Hepatocyte (in vitro differentiated cells): ENCODE results near the gene FCER2. TPM values are rescaled to one million over a fixed set of nuclear protein-coding genes. Genes with fewer than 3 reads are reported as not detected.

Experiments
- DNase-seq: peaks from one replicate; pipeline ENCODE4 v3.0.0-alpha.2; 2016; ENCODE audit warnings: low spot score
- H2AFZ ChIP-seq: fragments of 200-600 bp; sonication (generic); 2 replicates; pipeline ENCODE4 v1.6.0; 2016; ENCODE audit warnings: antibody characterized with exemption, mild to moderate bottlenecking
- H3K27ac ChIP-seq: fragments of 200-600 bp; sonication (generic); 2 replicates; pipeline ENCODE4 v1.5.1; 2016; ENCODE audit warnings: mild to moderate bottlenecking
- H3K27me3 ChIP-seq: fragments of 200-600 bp; sonication (generic); 2 replicates; pipeline ENCODE4 v1.6.1; 2016
- H3K36me3 ChIP-seq: fragments of 200-600 bp; sonication (generic); replicated peaks from 2 replicates; pipeline ENCODE4 v1.5.1; 2016; ENCODE audit warnings: low read depth; ENCODE audit not compliant: insufficient read depth
- H3K4me1 ChIP-seq: fragments of 200-600 bp; sonication (generic); 2 replicates; pipeline ENCODE4 v1.5.1; 2016; ENCODE audit warnings: mild to moderate bottlenecking, moderate library complexity; ENCODE audit not compliant: insufficient read depth
- H3K4me2 ChIP-seq: fragments of 200-600 bp; sonication (generic); 2 replicates; pipeline ENCODE4 v1.6.0; 2016
- H3K4me3 ChIP-seq: fragments of 200-600 bp; sonication (generic); 2 replicates; pipeline ENCODE4 v1.5.1; 2016; ENCODE audit warnings: mild to moderate bottlenecking
- H3K79me2 ChIP-seq: fragments of 200-600 bp; sonication (generic); 2 replicates; pipeline ENCODE4 v1.6.0; 2017; ENCODE audit warnings: mild to moderate bottlenecking
- H3K9me2 ChIP-seq: fragments of 200-600 bp; sonication (generic); replicated peaks from 2 replicates; pipeline ENCODE4 v1.6.0; 2017; ENCODE audit warnings: mild to moderate bottlenecking; ENCODE audit not compliant: insufficient read depth
- H3K9me3 ChIP-seq: fragments of 200-600 bp; sonication (generic); 2 replicates; pipeline ENCODE4 v1.5.1; 2016; ENCODE audit warnings: low read depth, mild to moderate bottlenecking
- H4K20me1 ChIP-seq: fragments of 200-600 bp; sonication (generic); 2 replicates; pipeline ENCODE4 v1.6.0; 2016; ENCODE audit warnings: mild to moderate bottlenecking; ENCODE audit not compliant: insufficient read depth, poor library complexity, severe bottlenecking
- CTCF ChIP-seq: fragments of 200-600 bp; sonication (generic); IDR thresholded peaks from 2 replicates; pipeline ENCODE4 v1.5.1; 2016; ENCODE audit warnings: antibody characterized with exemption, mild to moderate bottlenecking; ENCODE audit not compliant: poor library complexity
- EZH2 ChIP-seq: fragments of 200-600 bp; sonication (generic); IDR thresholded peaks from 2 replicates; pipeline ENCODE4 v1.6.1; 2016; ENCODE audit warnings: antibody characterized with exemption, mild to moderate bottlenecking, borderline replicate concordance
- EZH2phosphoT487 ChIP-seq: fragments of 200-600 bp; sonication (generic); IDR thresholded peaks from one replicate; pipeline ENCODE4 v1.6.1; 2018; ENCODE audit warnings: antibody characterized with exemption, mild to moderate bottlenecking, low read depth, moderate library complexity; ENCODE audit not compliant: unreplicated experiment, severe bottlenecking
- WGBS: methylation state at CpG from one replicate; pipeline ENCODE4 v1.1.6; 2016; ENCODE audit warnings: low lambda C conversion rate; ENCODE audit errors: missing lambda C conversion rate; 5-methylcytosine and 5-hydroxymethylcytosine counted together
- polyA plus RNA-seq: library from polyadenylated mRNA; unstranded; fragments of >200 nt; fragmentation: Nextera tagmentation; extraction: Ambion mirVana; gene quantifications from 2 replicates; pipeline ENCODE4 v1.2.1, GENCODE V29; 2016
- total RNA-seq: library from RNA; depleted of rRNA; stranded (reverse); fragments of >200 nt; gene quantifications from 2 replicates; pipeline ENCODE4 v1.2.3, GENCODE V29; 2014

FCER2 gene
- total and polyA plus RNA-seq, 2 experiments from 2014 or later: not detected

GRCh38 chr19:7647156-7647555 lies 54.8 kb downstream of the FCER2 start:
- Histone ChIP-seq H3K27me3 (no peaks in the 10 kb centered on the region), H4K20me1 (no peaks in the 10 kb centered on the region)

GRCh38 chr19:7646426-7646700 lies 55.6 kb downstream of the FCER2 start:
- Histone ChIP-seq H3K36me3 (no peaks in the 10 kb centered on the region), H3K9me2 (no peaks in the 10 kb centered on the region), H3K9me3 (no peaks in the 10 kb centered on the region), H3K27me3 (no peaks in the 10 kb centered on the region), H3K4me3 (no peak overlapping the region), H4K20me1 (no peaks in the 10 kb centered on the region), H2AFZ (no peak overlapping the region), H3K4me2 (no peak overlapping the region), H3K79me2 (no peaks in the 10 kb centered on the region), H3K4me1 (no peaks in the 10 kb centered on the region), H3K27ac (no peak overlapping the region)
- DNase-seq: no peak
- WGBS: 90% methylated on average over 7 of the region's 8 CpGs
- TF ChIP-seq EZH2phosphoT487: no peak
- no peak for TF ChIP-seq EZH2
- TF ChIP-seq CTCF: no peak

More at GRCh38 chr19:7647156-7647555, 54.8 kb downstream of the FCER2 start:
- H3K9me2 ChIP-seq: no peaks in the 10 kb centered on the region
- no peak for TF ChIP-seq EZH2phosphoT487
- no peak for TF ChIP-seq EZH2
- no peak for TF ChIP-seq CTCF
- no peaks in the 10 kb centered on the region for H3K9me3 ChIP-seq
- DNase-seq: no peak
- no peak overlapping the region for H3K4me2 ChIP-seq
- no peak overlapping the region for H3K4me3 ChIP-seq
- H3K27ac ChIP-seq: no peak overlapping the region
- no peaks in the 10 kb centered on the region for H3K4me1 ChIP-seq
- 98% methylated on average over 19 of the region's 26 CpGs for WGBS
- H2AFZ ChIP-seq: no peak overlapping the region
- H3K79me2 ChIP-seq: no peaks in the 10 kb centered on the region
- no peaks in the 10 kb centered on the region for H3K36me3 ChIP-seq

GRCh38 chr19:7645656-7646425 lies 56.1 kb downstream of the FCER2 start:
- 80% methylated on average over 19 of the region's 20 CpGs for WGBS
- Histone ChIP-seq H3K79me2 (no peaks in the 10 kb centered on the region), H4K20me1 (no peaks in the 10 kb centered on the region), H3K9me2 (no peaks in the 10 kb centered on the region), H2AFZ (no peak overlapping the region), H3K27me3 (no peaks in the 10 kb centered on the region), H3K36me3 (no peaks in the 10 kb centered on the region), H3K27ac (no peak overlapping the region), H3K4me3 (no peak overlapping the region), H3K4me1 (no peaks in the 10 kb centered on the region), H3K4me2 (no peak overlapping the region), H3K9me3 (no peaks in the 10 kb centered on the region)
- no peak for TF ChIP-seq CTCF
- no peak for TF ChIP-seq EZH2
- TF ChIP-seq EZH2phosphoT487: no peak
- DNase-seq: no peak

DNA sequence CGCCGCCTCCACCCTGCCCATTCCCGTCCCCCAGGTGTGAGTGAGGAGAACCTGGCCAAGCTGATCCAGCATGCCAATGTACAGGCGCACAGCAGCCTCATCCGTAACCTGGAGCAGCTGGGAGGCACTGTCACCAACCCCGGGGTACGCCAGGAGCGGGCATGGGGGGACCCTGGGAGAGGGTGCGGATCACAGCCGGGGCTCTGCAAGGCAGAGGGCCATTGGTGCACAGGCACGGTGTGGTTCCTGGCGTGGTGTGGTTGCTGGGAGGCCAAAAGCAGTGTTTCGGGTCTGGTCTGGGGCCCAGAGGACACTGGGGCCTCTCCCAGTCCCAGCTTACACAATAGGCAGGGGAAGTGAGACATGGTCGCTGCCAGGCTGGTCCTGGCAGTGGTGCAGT lies 56.8 kb downstream of the FCER2 start:
- Histone ChIP-seq H3K4me2 (no peak overlapping the region), H3K4me1 (no peaks in the 10 kb centered on the region), H2AFZ (no peak overlapping the region), H3K79me2 (no peaks in the 10 kb centered on the region), H3K4me3 (no peak overlapping the region), H4K20me1 (no peaks in the 10 kb centered on the region), H3K36me3 (no peaks in the 10 kb centered on the region), H3K27ac (no peak overlapping the region), H3K9me3 (no peaks in the 10 kb centered on the region), H3K27me3 (no peaks in the 10 kb centered on the region), H3K9me2 (no peaks in the 10 kb centered on the region)
- TF ChIP-seq EZH2 (no peak), EZH2phosphoT487 (no peak), CTCF (no peak)
- DNase-seq: no peak
- 94% methylated on average over 14 of the region's 14 CpGs for WGBS
